HL-60 (cell line): ENCODE measurements around the gene BTBD2.

Experiments
- DNase-seq, 2 experiments: peaks; one replicate each; pipeline ENCODE4 v3.0.0-alpha.2; 2010 to 2020; ENCODE audit warnings: low read depth in 1 of 2, low spot score in 1 of 2
- H3K27ac ChIP-seq: fragments of 250-450 bp; sonication (Bioruptor Pico); replicated peaks from 2 replicates; pipeline ENCODE4 v1.5.1; 2020; ENCODE audit warnings: mild to moderate bottlenecking, moderate library complexity
- H3K27me3 ChIP-seq: fragments of 250-450 bp; sonication (Bioruptor Pico); 2 replicates; pipeline ENCODE4 v1.5.1; 2021; ENCODE audit warnings: mild to moderate bottlenecking, moderate library complexity; ENCODE audit not compliant: insufficient read depth, poor library complexity, severe bottlenecking
- H3K4me3 ChIP-seq: replicated peaks from 2 replicates; pipeline ENCODE4 v1.5.1; 2011; ENCODE audit warnings: mild to moderate bottlenecking, control low read depth, low read length; ENCODE audit not compliant: insufficient read depth
- GABPA ChIP-seq: IDR thresholded peaks from 2 replicates; pipeline ENCODE4 v1.6.1; 2012; ENCODE audit warnings: low read depth
- POLR2AphosphoS5 ChIP-seq: IDR thresholded peaks from 2 replicates; pipeline ENCODE4 v1.6.1; 2012; ENCODE audit warnings: low read depth
- SPI1 ChIP-seq: IDR thresholded peaks from 2 replicates; pipeline ENCODE4 v1.6.1; 2012; ENCODE audit warnings: low read depth, mild to moderate bottlenecking, borderline replicate concordance
- TF ChIP-seq, protein P1 (sequence below): IDR thresholded peaks from one replicate; pipeline ENCODE4 v1.5.1; 2011; ENCODE audit warnings: low read length, control low read depth, inconsistent platforms; ENCODE audit not compliant: insufficient read depth
- TF ChIP-seq, protein P2 (sequence below): IDR thresholded peaks from 2 replicates; pipeline ENCODE4 v1.6.1; 2012; ENCODE audit warnings: low read depth; ENCODE audit not compliant: insufficient replicate concordance

BTBD2 gene

DNA sequence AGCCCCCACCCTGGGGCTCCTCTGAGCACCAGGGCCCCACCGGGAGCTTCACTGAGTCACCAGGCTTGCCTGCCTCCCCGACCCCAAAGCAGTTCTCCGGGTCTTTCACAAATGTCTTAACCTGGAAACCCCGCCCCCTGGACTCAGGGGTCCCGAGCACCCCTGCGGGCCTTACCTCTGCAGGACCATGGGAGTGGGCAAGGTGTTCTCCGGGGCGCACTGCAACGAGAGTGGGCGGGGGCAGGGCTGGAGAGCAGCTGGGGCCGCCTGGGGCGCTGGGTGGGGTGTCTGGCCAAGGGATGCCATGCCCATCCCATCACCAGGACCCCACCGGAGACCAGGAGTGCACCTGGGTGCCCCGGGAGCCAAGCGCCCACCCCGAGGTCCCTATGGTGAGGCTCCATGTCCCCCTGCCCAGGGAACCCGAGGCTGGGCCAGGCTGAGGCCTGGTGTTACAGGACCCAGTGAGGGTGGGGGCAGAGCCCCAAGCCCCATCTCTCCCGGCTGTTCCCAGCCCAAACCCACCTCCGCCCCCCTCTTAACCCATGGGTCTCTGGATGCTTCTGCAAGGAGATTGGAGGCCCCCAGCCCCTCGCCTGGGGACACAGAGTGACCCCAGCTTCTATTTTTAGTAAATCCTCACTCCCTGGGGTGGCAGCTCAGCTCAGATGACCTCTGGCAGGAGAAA lies 24.6 kb upstream of the BTBD2 start:
- no peak overlapping the region for H3K27ac ChIP-seq
- DNase-seq: peak in 1 of 2 experiments; percentile 30
- no peak overlapping the region for H3K4me3 ChIP-seq
- no peaks in the 10 kb centered on the region for H3K27me3 ChIP-seq
- no peak for TF ChIP-seq SPI1
- TF ChIP-seq POLR2AphosphoS5: no peak
- TF ChIP-seq, protein P1, sequence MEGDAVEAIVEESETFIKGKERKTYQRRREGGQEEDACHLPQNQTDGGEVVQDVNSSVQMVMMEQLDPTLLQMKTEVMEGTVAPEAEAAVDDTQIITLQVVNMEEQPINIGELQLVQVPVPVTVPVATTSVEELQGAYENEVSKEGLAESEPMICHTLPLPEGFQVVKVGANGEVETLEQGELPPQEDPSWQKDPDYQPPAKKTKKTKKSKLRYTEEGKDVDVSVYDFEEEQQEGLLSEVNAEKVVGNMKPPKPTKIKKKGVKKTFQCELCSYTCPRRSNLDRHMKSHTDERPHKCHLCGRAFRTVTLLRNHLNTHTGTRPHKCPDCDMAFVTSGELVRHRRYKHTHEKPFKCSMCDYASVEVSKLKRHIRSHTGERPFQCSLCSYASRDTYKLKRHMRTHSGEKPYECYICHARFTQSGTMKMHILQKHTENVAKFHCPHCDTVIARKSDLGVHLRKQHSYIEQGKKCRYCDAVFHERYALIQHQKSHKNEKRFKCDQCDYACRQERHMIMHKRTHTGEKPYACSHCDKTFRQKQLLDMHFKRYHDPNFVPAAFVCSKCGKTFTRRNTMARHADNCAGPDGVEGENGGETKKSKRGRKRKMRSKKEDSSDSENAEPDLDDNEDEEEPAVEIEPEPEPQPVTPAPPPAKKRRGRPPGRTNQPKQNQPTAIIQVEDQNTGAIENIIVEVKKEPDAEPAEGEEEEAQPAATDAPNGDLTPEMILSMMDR: no peak
- no peak for TF ChIP-seq GABPA
- TF ChIP-seq, protein P2, sequence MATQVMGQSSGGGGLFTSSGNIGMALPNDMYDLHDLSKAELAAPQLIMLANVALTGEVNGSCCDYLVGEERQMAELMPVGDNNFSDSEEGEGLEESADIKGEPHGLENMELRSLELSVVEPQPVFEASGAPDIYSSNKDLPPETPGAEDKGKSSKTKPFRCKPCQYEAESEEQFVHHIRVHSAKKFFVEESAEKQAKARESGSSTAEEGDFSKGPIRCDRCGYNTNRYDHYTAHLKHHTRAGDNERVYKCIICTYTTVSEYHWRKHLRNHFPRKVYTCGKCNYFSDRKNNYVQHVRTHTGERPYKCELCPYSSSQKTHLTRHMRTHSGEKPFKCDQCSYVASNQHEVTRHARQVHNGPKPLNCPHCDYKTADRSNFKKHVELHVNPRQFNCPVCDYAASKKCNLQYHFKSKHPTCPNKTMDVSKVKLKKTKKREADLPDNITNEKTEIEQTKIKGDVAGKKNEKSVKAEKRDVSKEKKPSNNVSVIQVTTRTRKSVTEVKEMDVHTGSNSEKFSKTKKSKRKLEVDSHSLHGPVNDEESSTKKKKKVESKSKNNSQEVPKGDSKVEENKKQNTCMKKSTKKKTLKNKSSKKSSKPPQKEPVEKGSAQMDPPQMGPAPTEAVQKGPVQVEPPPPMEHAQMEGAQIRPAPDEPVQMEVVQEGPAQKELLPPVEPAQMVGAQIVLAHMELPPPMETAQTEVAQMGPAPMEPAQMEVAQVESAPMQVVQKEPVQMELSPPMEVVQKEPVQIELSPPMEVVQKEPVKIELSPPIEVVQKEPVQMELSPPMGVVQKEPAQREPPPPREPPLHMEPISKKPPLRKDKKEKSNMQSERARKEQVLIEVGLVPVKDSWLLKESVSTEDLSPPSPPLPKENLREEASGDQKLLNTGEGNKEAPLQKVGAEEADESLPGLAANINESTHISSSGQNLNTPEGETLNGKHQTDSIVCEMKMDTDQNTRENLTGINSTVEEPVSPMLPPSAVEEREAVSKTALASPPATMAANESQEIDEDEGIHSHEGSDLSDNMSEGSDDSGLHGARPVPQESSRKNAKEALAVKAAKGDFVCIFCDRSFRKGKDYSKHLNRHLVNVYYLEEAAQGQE: no peak

DNA sequence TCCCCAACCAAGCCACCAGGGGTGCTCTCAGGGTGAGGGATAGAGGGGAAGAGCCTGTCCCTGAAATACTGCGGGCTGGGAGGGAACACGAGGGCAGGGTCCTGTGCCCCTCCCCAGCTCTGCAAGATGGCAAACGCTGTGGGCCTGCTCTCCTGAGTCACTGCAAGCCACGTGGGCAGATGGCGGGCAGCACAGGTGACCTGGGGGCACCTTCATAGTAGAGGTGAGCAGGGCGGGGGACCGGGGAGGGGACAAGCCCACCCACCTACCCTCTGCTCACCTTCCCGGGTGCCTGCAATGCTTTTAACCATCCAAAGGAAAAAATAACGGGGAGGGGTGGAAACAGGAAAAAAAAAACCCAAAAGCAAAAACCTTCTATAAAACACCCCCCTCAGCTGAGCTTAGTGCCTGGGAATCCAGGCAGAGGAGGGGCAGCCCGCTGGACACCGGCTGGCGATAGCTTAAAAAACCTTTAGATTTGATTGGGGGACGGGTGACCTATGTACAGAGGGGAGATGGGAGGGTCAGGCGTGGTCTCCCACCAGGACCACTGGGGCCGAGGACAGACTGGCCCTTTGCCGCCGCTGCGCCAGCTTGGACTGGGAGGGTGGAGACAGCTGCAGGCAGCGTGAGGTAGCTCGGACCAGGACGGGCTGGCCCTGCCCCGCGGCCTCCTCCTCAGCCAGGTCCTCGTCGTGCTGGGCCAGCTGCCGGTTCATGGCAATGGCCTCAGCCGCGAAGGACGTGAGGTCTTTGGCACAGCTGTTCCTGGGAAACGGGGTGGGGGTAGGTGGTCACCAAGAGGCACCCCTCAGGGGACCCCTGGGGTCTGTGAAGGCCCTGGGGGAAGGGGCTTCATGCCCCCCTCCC lies 23.8 kb upstream of the BTBD2 start:
- peak in 1 of 2 experiments; percentile 41 for DNase-seq
- Histone ChIP-seq H3K4me3 (no peak overlapping the region), H3K27me3 (no peaks in the 10 kb centered on the region), H3K27ac (no peak overlapping the region)
- TF ChIP-seq GABPA (no peak), SPI1 (no peak), POLR2AphosphoS5 (no peak)
- TF ChIP-seq, protein P2: no peak
- TF ChIP-seq, protein P1: no peak

DNA sequence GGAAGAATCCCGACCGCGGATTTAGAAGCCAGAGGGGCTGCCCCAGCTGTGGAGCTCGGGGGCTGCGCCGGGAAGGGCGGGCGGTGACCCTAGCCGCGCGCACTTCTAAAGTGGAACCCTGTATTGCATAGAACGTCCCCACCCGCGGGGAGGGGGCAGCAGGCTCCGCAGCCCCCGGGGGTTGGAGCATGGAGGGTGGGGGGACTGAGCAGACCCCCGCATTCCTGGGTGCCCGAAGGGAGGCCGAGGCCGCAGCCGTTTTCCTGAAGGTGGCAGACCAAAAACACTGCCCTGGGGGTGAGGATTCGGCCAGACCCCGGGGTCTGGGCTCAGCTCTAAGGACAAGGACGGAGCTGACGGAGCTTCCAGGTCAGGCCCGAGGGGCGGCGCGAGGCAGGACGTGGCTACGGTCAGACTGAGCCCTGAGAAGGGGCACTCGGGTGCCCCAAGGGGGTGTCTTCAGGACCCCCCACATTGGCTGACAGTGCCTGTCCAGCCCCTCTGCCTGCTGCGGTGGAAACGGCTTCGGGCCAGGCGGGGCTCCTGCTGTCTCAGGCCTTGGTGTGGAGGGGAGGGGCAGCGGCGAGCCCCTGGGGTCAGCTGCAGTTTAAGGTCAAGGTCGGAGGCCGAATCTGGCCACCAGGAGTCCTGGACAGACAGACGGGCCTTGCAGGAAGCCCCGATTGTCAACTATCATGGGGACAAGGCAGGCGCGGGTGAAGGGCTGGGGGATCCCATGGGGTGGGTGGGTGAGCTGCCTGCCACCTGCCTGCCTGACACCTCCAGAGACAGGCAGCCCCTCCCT lies 23.0 kb upstream of the BTBD2 start:
- TF ChIP-seq POLR2AphosphoS5 (no peak), SPI1 (no peak), GABPA (no peak)
- TF ChIP-seq, protein P2: no peak
- TF ChIP-seq, protein P1: no peak
- Histone ChIP-seq H3K4me3 (no peak overlapping the region), H3K27me3 (no peaks in the 10 kb centered on the region), H3K27ac (no peak overlapping the region)
- no peak for DNase-seq
